Panc1 (cell line): Measurements from ENCODE around the gene TENM3. TPM values are rescaled to one million over a fixed set of nuclear protein-coding genes. Genes with fewer than 3 reads are reported as not detected.

Experiments
- ATAC-seq: fragments of 200-7000 bp; cut with Tn5 transposase; 2 replicates; pipeline ENCODE4 v1.9.1; 2020; ENCODE audit warnings: mild to moderate bottlenecking, moderate library complexity
- BruUV-seq: library from RNA; stranded (reverse); fragments of 400-500 nt; replicated peaks from 2 replicates; lab custom pipeline; 2021; lab: Mats Ljungman, UMichigan
- CTCF ChIA-PET: fragments of 300-600 bp; sonication (Branson Sonifier 250); formaldehyde crosslinking; loops from one replicate; lab custom pipeline; 2022; ENCODE audit warnings: antibody characterized with exemption; lab: Charles Lee
- POLR2A ChIA-PET: fragments of 300-600 bp; sonication (Branson Sonifier 250); formaldehyde crosslinking; loops from one replicate; lab custom pipeline; 2022; ENCODE audit warnings: antibody characterized with exemption; lab: Charles Lee
- DNase-seq: peaks from one replicate; pipeline ENCODE4 v3.0.0-alpha.2; 2010; ENCODE audit warnings: low read depth, low spot score
- H3K27ac ChIP-seq: 2 replicates; pipeline ENCODE4 v1.5.1; 2011; ENCODE audit warnings: mild to moderate bottlenecking, low read length, inconsistent platforms
- H3K27me3 ChIP-seq: fragments of 200-500 bp; sonication (Bioruptor generic); 2 replicates; pipeline ENCODE4 v1.6.0; 2014; ENCODE audit warnings: low read length, inconsistent platforms; ENCODE audit not compliant: control insufficient read depth, insufficient read depth
- H3K36me3 ChIP-seq: fragments of 200-500 bp; sonication (Bioruptor generic); 2 replicates; pipeline ENCODE4 v1.5.1; 2014; ENCODE audit warnings: inconsistent platforms, mild to moderate bottlenecking, low read length, moderate library complexity; ENCODE audit not compliant: control insufficient read depth, insufficient read depth
- H3K4me1 ChIP-seq: 2 replicates; pipeline ENCODE4 v1.5.1; 2011; ENCODE audit warnings: inconsistent platforms, mild to moderate bottlenecking, low read length, moderate library complexity; ENCODE audit not compliant: control insufficient read depth, insufficient read depth
- H3K4me3 ChIP-seq, 2 experiments: 2 replicates each; pipeline ENCODE4 v1.5.1; 2011 to 2012; ENCODE audit warnings: low read depth in 2 of 2, low read length in 2 of 2, mild to moderate bottlenecking in 2 of 2, inconsistent platforms in 1 of 2, moderate library complexity in 1 of 2
- H3K9me3 ChIP-seq: fragments of 200-500 bp; sonication (Bioruptor generic); 2 replicates; pipeline ENCODE4 v1.5.1; 2014; ENCODE audit warnings: low read depth, mild to moderate bottlenecking, inconsistent platforms, low read length, moderate library complexity; ENCODE audit not compliant: control insufficient read depth, insufficient read depth
- POLR2AphosphoS5 ChIP-seq: IDR thresholded peaks from 2 replicates; pipeline ENCODE4 v1.6.1; 2012; ENCODE audit warnings: mild to moderate bottlenecking, low read depth, low read length, moderate library complexity
- REST ChIP-seq, 2 experiments: IDR thresholded peaks; 2 replicates each; pipeline ENCODE4 v1.6.1; 2011 to 2012; ENCODE audit warnings: low read depth in 2 of 2, control low read depth in 1 of 2, low read length in 1 of 2, mild to moderate bottlenecking in 1 of 2, moderate library complexity in 1 of 2; ENCODE audit not compliant: insufficient read depth in 1 of 2
- SIN3A ChIP-seq: IDR thresholded peaks from 2 replicates; pipeline ENCODE4 v1.6.1; 2012; ENCODE audit warnings: low read depth, mild to moderate bottlenecking, low read length, moderate library complexity, borderline replicate concordance; ENCODE audit not compliant: insufficient read depth
- TCF7L2 ChIP-seq: IDR thresholded peaks from 2 replicates; pipeline ENCODE4 v1.6.1; 2011; ENCODE audit warnings: mild to moderate bottlenecking, low read depth, low read length, inconsistent platforms
- in situ Hi-C: cut with HindIII; loops from 2 replicates; pipeline ENCODE4 v1.10.0; 2016; ENCODE audit warnings: low sequenced_read_pairs, low pct_unique_long_range_greater_than_20kb
- intact Hi-C: fragments of 100-400 bp; cut with micrococcal nuclease; formaldehyde crosslinking; loops from one replicate; pipeline ENCODE4 v1.10.0; 2022; ENCODE audit not compliant: unreplicated experiment
- total RNA-seq: library from RNA; stranded (reverse); gene quantifications from one replicate; pipeline ENCODE4 v1.2.1, GENCODE V29; 2021; ENCODE audit not compliant: unreplicated experiment
- TF ChIP-seq, protein P1 (sequence below): fragments of 450-650 bp; IDR thresholded peaks from 2 replicates; pipeline ENCODE4 v1.5.1; 2017; ENCODE audit warnings: mild to moderate bottlenecking

The TENM3 gene
- total RNA-seq, 1 experiment from 2014 or later, result 0.95 TPM

- ChIA-PET POLR2A (no interaction called here), CTCF (interaction anchor here (0.6 kb wide), 1 partner anchor 555 kb away, joined by 3 read pairs; no protein-coding TSS in a partner anchor)
- ATAC-seq (no peak), DNase-seq (no peak)
- Histone ChIP-seq H3K9me3 (no peaks in the 10 kb centered on the region), H3K27ac (no peak overlapping the region), H3K27me3 (no peaks in the 10 kb centered on the region), H3K4me3 (no peak overlapping the region), H3K36me3 (no peaks in the 10 kb centered on the region), H3K4me1 (no peaks in the 10 kb centered on the region)
- TF ChIP-seq POLR2AphosphoS5 (no peak), TCF7L2 (no peak), SIN3A (no peak), REST (IDR thresholded peaks at IDR 0.05; ENCODE audit: insufficient read depth in 1 of 2, low read depth in 2 of 2, low read length in 1 of 2) (no peak)
- TF ChIP-seq, protein P1, sequence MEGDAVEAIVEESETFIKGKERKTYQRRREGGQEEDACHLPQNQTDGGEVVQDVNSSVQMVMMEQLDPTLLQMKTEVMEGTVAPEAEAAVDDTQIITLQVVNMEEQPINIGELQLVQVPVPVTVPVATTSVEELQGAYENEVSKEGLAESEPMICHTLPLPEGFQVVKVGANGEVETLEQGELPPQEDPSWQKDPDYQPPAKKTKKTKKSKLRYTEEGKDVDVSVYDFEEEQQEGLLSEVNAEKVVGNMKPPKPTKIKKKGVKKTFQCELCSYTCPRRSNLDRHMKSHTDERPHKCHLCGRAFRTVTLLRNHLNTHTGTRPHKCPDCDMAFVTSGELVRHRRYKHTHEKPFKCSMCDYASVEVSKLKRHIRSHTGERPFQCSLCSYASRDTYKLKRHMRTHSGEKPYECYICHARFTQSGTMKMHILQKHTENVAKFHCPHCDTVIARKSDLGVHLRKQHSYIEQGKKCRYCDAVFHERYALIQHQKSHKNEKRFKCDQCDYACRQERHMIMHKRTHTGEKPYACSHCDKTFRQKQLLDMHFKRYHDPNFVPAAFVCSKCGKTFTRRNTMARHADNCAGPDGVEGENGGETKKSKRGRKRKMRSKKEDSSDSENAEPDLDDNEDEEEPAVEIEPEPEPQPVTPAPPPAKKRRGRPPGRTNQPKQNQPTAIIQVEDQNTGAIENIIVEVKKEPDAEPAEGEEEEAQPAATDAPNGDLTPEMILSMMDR, result no peak
- intact Hi-C loops, result no loop called here
- no TSS peak for BruUV-seq
- in situ Hi-C loops, result no loop called here
These were observed 520.9 kb downstream of the TENM3 start for GRCh38 chr4:182764137-182764536.

DNA sequence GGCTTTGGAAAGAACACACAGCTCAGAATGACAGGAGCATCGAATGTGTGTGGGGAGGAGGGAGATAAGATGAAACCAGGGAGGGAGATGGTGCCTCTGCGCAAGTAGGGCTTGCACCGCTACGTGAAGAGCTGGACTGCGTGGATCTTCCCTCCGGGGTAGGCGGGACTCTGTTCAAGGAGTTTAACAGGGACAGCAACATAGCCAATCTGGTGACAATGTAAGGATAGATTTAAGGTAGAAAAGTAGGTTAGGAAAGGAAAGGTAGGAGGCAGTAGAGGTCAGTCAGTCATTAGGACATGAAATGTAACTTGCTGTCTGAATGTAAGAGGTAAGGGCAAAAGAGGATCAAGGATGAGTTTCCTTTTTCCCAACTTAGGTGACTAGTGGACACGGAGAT is 521.4 kb downstream of the TENM3 start:
- Histone ChIP-seq H3K9me3 (no peaks in the 10 kb centered on the region), H3K4me1 (no peaks in the 10 kb centered on the region), H3K27ac (no peak overlapping the region), H3K27me3 (no peaks in the 10 kb centered on the region), H3K4me3 (no peak overlapping the region), H3K36me3 (no peaks in the 10 kb centered on the region)
- CTCF ChIA-PET, result no interaction called here
- POLR2A ChIA-PET, result no interaction called here
- in situ Hi-C loops, result no loop called here
- ATAC-seq (no peak), DNase-seq (no peak)
- intact Hi-C loops, result no loop called here
- no peak for TF ChIP-seq SIN3A
- no peak for TF ChIP-seq POLR2AphosphoS5
- TF ChIP-seq TCF7L2, result no peak
- TF ChIP-seq REST (IDR thresholded peaks at IDR 0.05; ENCODE audit: insufficient read depth in 1 of 2, low read depth in 2 of 2, low read length in 1 of 2), result no peak
- TF ChIP-seq, protein P1, result no peak
- no TSS peak for BruUV-seq
